ENCODE results near the gene LY6G6F. TPM values are rescaled to one million over a fixed set of nuclear protein-coding genes. Genes with fewer than 3 reads are reported as not detected.

LY6G6F gene
- total RNA-seq, 1 donor from 2014 or later = not detected

DNA sequence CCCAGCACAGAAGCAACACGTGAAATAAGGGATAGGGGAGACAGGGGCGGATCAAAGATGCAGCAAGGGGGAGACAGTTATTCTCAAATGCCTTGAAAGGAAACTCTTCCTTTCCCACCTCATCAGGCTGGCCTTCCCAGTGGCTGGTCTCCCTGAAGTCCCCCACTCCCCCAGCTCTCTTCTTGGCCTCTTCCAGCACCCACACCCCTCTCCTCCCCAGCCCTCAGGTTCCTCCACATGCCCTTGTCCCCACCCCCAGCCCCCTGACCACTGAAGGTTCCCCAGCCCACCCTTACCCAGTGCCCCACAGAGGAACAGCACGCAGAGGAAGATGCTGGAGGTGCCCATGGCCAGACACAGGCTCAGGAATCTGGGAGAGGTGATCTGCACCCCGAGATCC lies 6.8 kb downstream of the LY6G6F start:
- Histone ChIP-seq H3K36me3 (ENCODE audit: control insufficient read depth in 3 of 3, insufficient read depth in 3 of 3, low read length in 3 of 3) (no peaks in the 10 kb centered on the region), H3K27me3 (ENCODE audit: control insufficient read depth in 3 of 3, insufficient read depth in 3 of 3, low read length in 3 of 3) (peaks cover 0 to 5% (median 0%) of the 10 kb centered on the region in 3 donors), H3K27ac (ENCODE audit: low read depth, low read length) (no peak overlapping the region), H3K4me1 (ENCODE audit: control insufficient read depth in 3 of 3, insufficient read depth in 3 of 3, low read length in 3 of 3) (peaks cover 0 to 5% (median 0%) of the 10 kb centered on the region in 3 donors), H3K4me3 (ENCODE audit: low read length in 3 of 3) (no peak overlapping the region), H3K9me3 (ENCODE audit: control insufficient read depth in 3 of 3, low read length in 3 of 3) (no peaks in the 10 kb centered on the region), H3K9ac (ENCODE audit: low read depth in 1 of 3, low read length in 3 of 3) (no peak overlapping the region)

DNA sequence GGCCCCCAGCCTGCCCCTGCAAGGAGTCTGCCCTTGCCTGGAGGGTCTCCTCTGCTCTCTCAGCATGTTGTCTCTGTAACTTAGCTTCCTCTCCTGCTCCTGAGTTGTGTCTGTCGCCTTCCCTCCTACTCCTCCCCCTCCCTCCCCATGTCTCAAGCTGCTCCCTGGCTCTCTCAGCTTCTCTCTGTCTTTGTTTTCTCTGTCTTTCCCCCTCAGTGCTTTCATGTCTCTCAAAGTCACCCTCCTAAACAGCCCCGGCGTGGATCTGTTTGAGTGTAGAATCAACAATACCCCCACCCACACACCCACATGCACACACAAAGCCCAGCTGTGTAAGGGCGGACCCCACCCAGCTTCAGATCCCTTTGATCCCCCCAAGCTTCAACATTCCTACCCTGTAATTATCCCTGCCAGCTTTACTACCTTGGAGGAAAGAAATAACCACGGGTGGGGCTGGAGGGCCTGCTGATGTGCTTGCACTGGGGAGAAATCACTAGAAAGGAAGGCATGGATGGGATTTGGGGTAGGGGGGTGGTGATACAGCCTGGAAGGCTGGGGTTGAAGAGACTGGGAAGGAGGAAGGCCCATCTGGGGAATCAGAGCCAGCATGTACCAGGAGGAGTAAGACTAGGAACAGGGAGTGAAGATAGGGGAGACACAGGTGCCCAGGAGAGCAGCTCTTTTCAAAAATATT lies 7.5 kb downstream of the LY6G6F start:
- Histone ChIP-seq H3K4me3 (ENCODE audit: low read length in 3 of 3) (no peak overlapping the region), H3K27ac (ENCODE audit: low read depth, low read length) (no peak overlapping the region)

DNA sequence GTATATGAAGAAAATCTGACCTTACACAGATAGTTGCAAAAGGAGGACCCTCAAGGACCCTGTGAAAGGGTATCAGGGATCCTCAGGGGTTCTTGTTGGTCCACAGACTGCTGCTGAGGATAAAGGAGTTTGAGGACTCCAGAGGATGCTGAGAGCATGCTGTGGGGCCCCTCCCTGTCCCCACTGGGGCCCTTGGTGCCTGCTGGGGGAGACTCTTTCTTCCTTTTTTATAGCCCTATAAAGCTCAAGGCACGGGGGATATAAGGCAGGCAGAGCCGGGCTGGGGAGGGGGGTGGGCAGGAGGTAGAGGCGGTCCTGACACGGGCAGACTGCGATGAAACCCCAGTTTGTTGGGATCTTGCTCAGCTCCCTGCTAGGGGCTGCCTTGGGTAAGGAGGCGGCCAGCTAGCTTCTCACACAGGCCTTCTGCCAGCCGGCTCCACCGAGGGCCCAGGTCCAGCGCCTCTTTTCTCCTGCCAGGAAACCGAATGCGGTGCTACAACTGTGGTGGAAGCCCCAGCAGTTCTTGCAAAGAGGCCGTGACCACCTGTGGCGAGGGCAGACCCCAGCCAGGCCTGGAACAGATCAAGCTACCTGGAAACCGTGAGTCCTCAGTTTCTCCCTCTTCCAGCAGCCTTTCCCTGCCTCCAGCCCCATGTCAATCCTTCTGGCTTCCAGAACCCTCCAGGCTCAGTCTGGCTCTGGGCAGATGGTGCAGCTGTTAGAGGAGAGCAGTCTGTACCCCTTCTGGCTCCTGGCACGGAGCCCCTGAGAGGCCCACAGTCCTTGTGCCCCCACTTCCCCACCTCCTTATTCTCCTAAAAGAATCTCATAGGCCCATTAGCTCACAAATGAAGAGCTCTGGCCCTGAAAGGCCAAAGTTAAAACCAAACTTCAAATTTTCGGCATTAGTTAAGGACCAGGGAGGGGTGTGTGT lies 8.6 kb downstream of the LY6G6F start, which contains the start of gene LY6G6D:
TSS of gene LY6G6D (plus strand) at position 327 of the 937 bp plus-strand sequence. CDS start at position 335, 8 bp downstream.
- H3K27ac ChIP-seq (ENCODE audit: low read depth, low read length) = no peak within 1 kb of the TSS
- H3K9me3 ChIP-seq (ENCODE audit: control insufficient read depth in 3 of 3, low read length in 3 of 3) = no peaks in the 10 kb centered on the region
- H3K4me1 ChIP-seq (ENCODE audit: control insufficient read depth in 3 of 3, insufficient read depth in 3 of 3, low read length in 3 of 3) = peaks cover 0 to 5% (median 0%) of the 10 kb centered on the region in 3 donors
- no peak within 1 kb of the TSS for H3K4me3 ChIP-seq (ENCODE audit: low read length in 3 of 3)
- H3K27me3 ChIP-seq (ENCODE audit: control insufficient read depth in 3 of 3, insufficient read depth in 3 of 3, low read length in 3 of 3) = peaks cover 0 to 5% (median 0%) of the 10 kb centered on the region in 3 donors
- H3K9ac ChIP-seq (ENCODE audit: low read depth in 1 of 3, low read length in 3 of 3) = no peak within 1 kb of the TSS
- no peaks in the 10 kb centered on the region for H3K36me3 ChIP-seq (ENCODE audit: control insufficient read depth in 3 of 3, insufficient read depth in 3 of 3, low read length in 3 of 3)

More for the DNA sequence above, 7.5 kb downstream of the LY6G6F start:
- Histone ChIP-seq H3K9me3 (ENCODE audit: control insufficient read depth in 3 of 3, low read length in 3 of 3) (no peaks in the 10 kb centered on the region), H3K9ac (ENCODE audit: low read depth in 1 of 3, low read length in 3 of 3) (no peak overlapping the region), H3K27me3 (ENCODE audit: control insufficient read depth in 3 of 3, insufficient read depth in 3 of 3, low read length in 3 of 3) (peaks cover 0 to 5% (median 0%) of the 10 kb centered on the region in 3 donors), H3K4me1 (ENCODE audit: control insufficient read depth in 3 of 3, insufficient read depth in 3 of 3, low read length in 3 of 3) (peaks cover 0 to 5% (median 0%) of the 10 kb centered on the region in 3 donors), H3K36me3 (ENCODE audit: control insufficient read depth in 3 of 3, insufficient read depth in 3 of 3, low read length in 3 of 3) (no peaks in the 10 kb centered on the region)

DNA sequence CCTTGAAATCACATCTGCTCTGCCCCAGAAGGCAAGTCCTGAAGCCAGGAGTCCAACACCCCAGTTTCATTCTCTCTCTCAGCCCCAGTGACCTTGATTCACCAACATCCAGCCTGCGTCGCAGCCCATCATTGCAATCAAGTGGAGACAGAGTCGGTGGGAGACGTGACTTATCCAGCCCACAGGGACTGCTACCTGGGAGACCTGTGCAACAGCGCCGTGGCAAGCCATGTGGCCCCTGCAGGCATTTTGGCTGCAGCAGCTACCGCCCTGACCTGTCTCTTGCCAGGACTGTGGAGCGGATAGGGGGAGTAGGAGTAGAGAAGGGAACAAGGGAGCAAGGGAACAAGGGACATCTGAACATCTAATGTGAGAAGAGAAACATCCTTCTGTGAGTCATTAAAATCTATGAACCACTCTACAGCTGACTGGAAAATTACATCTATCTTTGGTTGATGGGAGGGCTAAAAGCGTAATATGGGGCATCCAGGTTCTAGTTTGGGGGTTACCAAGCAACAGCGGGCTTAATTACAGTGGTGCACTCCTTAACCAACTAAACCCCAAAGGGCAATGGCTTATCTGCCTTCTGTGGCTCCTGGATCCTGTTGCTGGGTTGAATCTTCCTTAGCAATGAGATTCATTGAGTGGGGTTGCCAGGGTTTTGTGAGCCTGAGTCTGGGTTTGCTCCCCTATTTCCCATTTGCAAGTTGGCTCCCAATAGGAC lies 11.0 kb downstream of the LY6G6F start:
- Histone ChIP-seq H3K27me3 (ENCODE audit: control insufficient read depth in 3 of 3, insufficient read depth in 3 of 3, low read length in 3 of 3) (no peaks in the 10 kb centered on the region), H3K27ac (ENCODE audit: low read depth, low read length) (no peak overlapping the region), H3K4me1 (ENCODE audit: control insufficient read depth in 3 of 3, insufficient read depth in 3 of 3, low read length in 3 of 3) (peaks cover 0 to 5% (median 0%) of the 10 kb centered on the region in 3 donors), H3K9me3 (ENCODE audit: control insufficient read depth in 3 of 3, low read length in 3 of 3) (no peaks in the 10 kb centered on the region), H3K36me3 (ENCODE audit: control insufficient read depth in 3 of 3, insufficient read depth in 3 of 3, low read length in 3 of 3) (no peaks in the 10 kb centered on the region), H3K9ac (ENCODE audit: low read depth in 1 of 3, low read length in 3 of 3) (no peak overlapping the region), H3K4me3 (ENCODE audit: low read length in 3 of 3) (no peak overlapping the region)

DNA sequence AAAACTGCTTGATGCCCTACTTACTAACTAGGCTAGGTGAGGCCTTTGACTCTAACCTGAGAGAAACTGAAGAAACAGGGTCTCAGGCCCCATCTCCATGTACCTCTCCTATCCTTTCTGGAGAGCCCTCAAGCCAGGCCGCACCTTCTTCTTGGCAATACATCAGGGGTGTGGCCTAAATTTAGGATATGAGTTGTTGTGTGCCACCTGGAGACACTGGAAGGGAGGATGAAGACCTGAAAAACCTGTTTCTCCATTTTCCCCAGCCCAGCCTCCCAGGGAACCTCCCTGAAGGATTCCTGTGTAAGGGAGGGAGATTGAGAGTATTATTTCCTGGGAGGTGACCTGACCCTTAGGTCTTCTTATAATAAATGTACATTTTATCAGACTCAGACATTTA lies 11.6 kb downstream of the LY6G6F start:
- H3K9me3 ChIP-seq (ENCODE audit: control insufficient read depth in 3 of 3, low read length in 3 of 3) = no peaks in the 10 kb centered on the region
- peaks cover 0 to 5% (median 0%) of the 10 kb centered on the region in 3 donors for H3K4me1 ChIP-seq (ENCODE audit: control insufficient read depth in 3 of 3, insufficient read depth in 3 of 3, low read length in 3 of 3)
- no peak overlapping the region for H3K27ac ChIP-seq (ENCODE audit: low read depth, low read length)
- no peaks in the 10 kb centered on the region for H3K27me3 ChIP-seq (ENCODE audit: control insufficient read depth in 3 of 3, insufficient read depth in 3 of 3, low read length in 3 of 3)
- H3K4me3 ChIP-seq (ENCODE audit: low read length in 3 of 3) = no peak overlapping the region
- no peak overlapping the region for H3K9ac ChIP-seq (ENCODE audit: low read depth in 1 of 3, low read length in 3 of 3)
- no peaks in the 10 kb centered on the region for H3K36me3 ChIP-seq (ENCODE audit: control insufficient read depth in 3 of 3, insufficient read depth in 3 of 3, low read length in 3 of 3)

DNA sequence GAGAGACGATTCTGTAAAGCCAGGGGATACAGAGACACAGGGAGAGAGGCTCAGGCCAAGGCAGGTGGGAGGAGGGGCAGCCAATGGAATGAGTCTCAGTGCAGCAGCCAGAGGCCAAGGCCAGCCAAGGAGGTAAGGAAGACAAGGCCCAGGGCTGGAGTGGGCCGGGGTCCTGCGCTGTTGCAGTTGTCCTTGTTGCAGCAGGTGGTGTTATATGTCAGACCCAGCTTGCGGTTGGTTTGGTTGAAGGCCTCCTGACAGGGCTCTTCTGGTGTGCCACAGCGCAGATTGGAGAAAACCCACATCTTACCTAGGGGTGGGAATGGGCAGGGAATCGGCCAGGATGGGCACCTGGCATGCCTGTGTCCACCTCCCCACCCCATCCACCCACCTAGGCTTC lies 12.3 kb downstream of the LY6G6F start:
- Histone ChIP-seq H3K9me3 (ENCODE audit: control insufficient read depth in 3 of 3, low read length in 3 of 3) (no peaks in the 10 kb centered on the region), H3K4me1 (ENCODE audit: control insufficient read depth in 3 of 3, insufficient read depth in 3 of 3, low read length in 3 of 3) (peaks cover 0 to 5% (median 0%) of the 10 kb centered on the region in 3 donors), H3K27me3 (ENCODE audit: control insufficient read depth in 3 of 3, insufficient read depth in 3 of 3, low read length in 3 of 3) (no peaks in the 10 kb centered on the region), H3K9ac (ENCODE audit: low read depth in 1 of 3, low read length in 3 of 3) (no peak overlapping the region), H3K27ac (ENCODE audit: low read depth, low read length) (no peak overlapping the region), H3K36me3 (ENCODE audit: control insufficient read depth in 3 of 3, insufficient read depth in 3 of 3, low read length in 3 of 3) (no peaks in the 10 kb centered on the region), H3K4me3 (ENCODE audit: low read length in 3 of 3) (no peak overlapping the region)

DNA sequence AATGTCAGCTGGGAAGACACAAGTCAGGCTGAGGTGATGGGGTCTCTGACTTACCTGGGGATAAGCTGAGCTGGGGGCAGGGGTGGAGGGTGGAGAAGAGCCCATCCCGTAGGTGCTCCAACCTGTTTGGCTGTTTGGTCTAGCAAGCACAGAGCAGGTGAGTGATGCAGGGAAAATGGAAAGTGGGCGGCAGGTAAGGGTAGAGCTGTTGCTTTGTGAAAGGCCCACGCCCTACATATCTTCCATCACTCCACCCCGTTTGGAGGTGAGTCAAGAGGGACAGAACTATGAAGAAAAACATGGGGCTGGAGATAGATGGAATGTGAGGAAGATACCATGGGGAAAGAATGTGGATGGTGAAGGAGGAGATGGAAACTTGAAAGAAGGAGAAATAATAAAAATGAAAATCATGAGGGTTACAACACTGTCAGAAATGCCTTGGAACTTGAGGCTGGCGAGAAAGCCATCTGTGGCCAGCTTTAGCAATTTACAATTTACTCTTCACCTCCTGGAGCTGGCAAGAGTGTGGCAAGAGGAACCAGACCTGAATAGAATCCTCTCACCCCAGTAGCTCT lies 13.6 kb downstream of the LY6G6F start:
- H3K9me3 ChIP-seq (ENCODE audit: control insufficient read depth in 3 of 3, low read length in 3 of 3) = no peaks in the 10 kb centered on the region
- H3K9ac ChIP-seq (ENCODE audit: low read depth in 1 of 3, low read length in 3 of 3) = no peak overlapping the region
- no peak overlapping the region for H3K27ac ChIP-seq (ENCODE audit: low read depth, low read length)
- no peak overlapping the region for H3K4me3 ChIP-seq (ENCODE audit: low read length in 3 of 3)
- H3K27me3 ChIP-seq (ENCODE audit: control insufficient read depth in 3 of 3, insufficient read depth in 3 of 3, low read length in 3 of 3) = no peaks in the 10 kb centered on the region
- peaks cover 0 to under 1% (median 0%) of the 10 kb centered on the region in 3 donors for H3K4me1 ChIP-seq (ENCODE audit: control insufficient read depth in 3 of 3, insufficient read depth in 3 of 3, low read length in 3 of 3)
- H3K36me3 ChIP-seq (ENCODE audit: control insufficient read depth in 3 of 3, insufficient read depth in 3 of 3, low read length in 3 of 3) = no peaks in the 10 kb centered on the region

DNA sequence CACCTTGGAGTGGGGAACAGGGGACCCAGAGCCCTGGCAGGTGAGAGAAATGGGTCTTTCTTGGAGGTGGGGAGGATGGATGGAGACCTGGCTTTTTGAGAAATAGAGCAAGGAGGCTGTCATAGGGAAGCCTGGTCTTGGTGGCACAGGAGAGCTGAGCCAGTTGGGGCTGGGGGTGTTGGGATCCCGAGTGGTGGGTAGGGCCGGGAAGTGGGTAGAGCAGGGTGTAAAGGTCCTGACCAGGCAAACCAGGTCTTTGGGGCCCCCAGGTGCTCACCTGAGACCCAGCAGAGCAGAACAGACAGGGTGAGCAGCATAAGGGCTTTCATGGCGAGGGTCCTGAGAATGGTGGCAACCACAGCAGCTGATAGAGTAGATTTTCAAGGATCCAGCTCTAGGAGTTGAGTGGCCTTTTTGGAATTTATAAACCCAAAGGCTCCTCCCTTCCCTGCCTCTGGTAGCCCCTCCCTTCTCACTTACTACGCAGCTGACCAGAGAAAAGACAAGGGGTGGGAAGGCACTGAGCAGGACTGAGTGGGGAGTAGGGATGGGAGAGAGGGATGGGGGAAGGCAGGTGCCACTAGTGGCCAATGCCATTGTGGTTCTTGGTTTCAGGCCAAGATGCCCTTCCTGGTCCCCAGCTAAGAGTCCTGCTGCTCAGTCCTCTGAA lies 14.8 kb downstream of the LY6G6F start, which contains the start of gene LY6G6C:
TSS of gene LY6G6C (minus strand) at position 396 of the 670 bp plus-strand sequence. CDS start at position 329, 67 bp downstream.
- H3K4me1 ChIP-seq (ENCODE audit: control insufficient read depth in 3 of 3, insufficient read depth in 3 of 3, low read length in 3 of 3) = no peaks in the 10 kb centered on the region
- no peak within 1 kb of the TSS for H3K9ac ChIP-seq (ENCODE audit: low read depth in 1 of 3, low read length in 3 of 3)
- no peak within 1 kb of the TSS for H3K4me3 ChIP-seq (ENCODE audit: low read length in 3 of 3)
- peaks cover 2 to 7% (median 6%) of the 10 kb centered on the region in 3 donors for H3K36me3 ChIP-seq (ENCODE audit: control insufficient read depth in 3 of 3, insufficient read depth in 3 of 3, low read length in 3 of 3)
- no peaks in the 10 kb centered on the region for H3K9me3 ChIP-seq (ENCODE audit: control insufficient read depth in 3 of 3, low read length in 3 of 3)
- no peak within 1 kb of the TSS for H3K27ac ChIP-seq (ENCODE audit: low read depth, low read length)
- no peaks in the 10 kb centered on the region for H3K27me3 ChIP-seq (ENCODE audit: control insufficient read depth in 3 of 3, insufficient read depth in 3 of 3, low read length in 3 of 3)

DNA sequence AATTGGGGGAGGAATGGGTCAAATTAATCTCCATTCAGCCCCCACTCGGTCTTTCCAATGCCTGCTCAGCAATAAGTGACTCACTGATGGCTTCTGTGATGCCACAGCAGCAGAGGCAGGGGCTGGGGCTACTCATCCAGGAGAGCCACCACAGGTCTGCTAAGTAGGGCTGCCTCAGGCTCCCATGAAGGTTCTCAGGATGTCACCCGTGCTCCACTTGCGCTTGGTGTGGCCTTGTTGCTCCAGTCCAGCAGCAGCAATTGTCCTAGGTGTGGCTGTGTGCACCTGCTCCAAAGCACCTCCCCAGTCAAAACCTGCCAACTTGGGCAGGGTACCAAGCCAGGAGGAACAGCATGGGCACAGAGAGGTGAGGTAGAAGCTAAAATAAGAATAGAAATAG lies 15.5 kb downstream of the LY6G6F start:
- no peaks in the 10 kb centered on the region for H3K9me3 ChIP-seq (ENCODE audit: control insufficient read depth in 3 of 3, low read length in 3 of 3)
- peaks cover 6 to 13% (median 9%) of the 10 kb centered on the region in 3 donors for H3K36me3 ChIP-seq (ENCODE audit: control insufficient read depth in 3 of 3, insufficient read depth in 3 of 3, low read length in 3 of 3)
- H3K9ac ChIP-seq (ENCODE audit: low read depth in 1 of 3, low read length in 3 of 3) = no peak overlapping the region
- no peaks in the 10 kb centered on the region for H3K27me3 ChIP-seq (ENCODE audit: control insufficient read depth in 3 of 3, insufficient read depth in 3 of 3, low read length in 3 of 3)
- H3K27ac ChIP-seq (ENCODE audit: low read depth, low read length) = no peak overlapping the region
- no peaks in the 10 kb centered on the region for H3K4me1 ChIP-seq (ENCODE audit: control insufficient read depth in 3 of 3, insufficient read depth in 3 of 3, low read length in 3 of 3)
- no peak overlapping the region for H3K4me3 ChIP-seq (ENCODE audit: low read length in 3 of 3)

Data from skeletal muscle tissue (tissue), 4 donors.